Caco-2 (cell line): Measurements from ENCODE around the gene IKZF1. TPM values are rescaled to one million over a fixed set of nuclear protein-coding genes. Genes with fewer than 3 reads are reported as not detected.

Experiments used
- BruUV-seq: library from RNA; stranded (reverse); fragments of 400-500 nt; replicated peaks from 2 replicates; lab custom pipeline; 2021; lab: Mats Ljungman, UMichigan
- CTCF ChIA-PET: fragments of 300-600 bp; sonication (Branson Sonifier 250); formaldehyde crosslinking; loops from one replicate; lab custom pipeline; 2022; ENCODE audit warnings: antibody characterized with exemption; lab: Charles Lee
- POLR2A ChIA-PET: fragments of 300-600 bp; sonication (Branson Sonifier 250); formaldehyde crosslinking; loops from one replicate; lab custom pipeline; 2022; ENCODE audit warnings: antibody characterized with exemption; lab: Charles Lee
- DNase-seq, 2 experiments: peaks; one replicate each; pipeline versions ENCODE4 v3.0.0 to v3.0.0-alpha.2; 2020 to 2022
- H3K27me3 ChIP-seq: replicated peaks from 2 replicates; pipeline ENCODE4 v1.6.0; 2011; ENCODE audit warnings: low read length; ENCODE audit not compliant: control insufficient read depth, insufficient read depth
- H3K36me3 ChIP-seq: 2 replicates; pipeline ENCODE4 v1.5.1; 2011; ENCODE audit warnings: low read length; ENCODE audit not compliant: control insufficient read depth, insufficient read depth
- H3K4me1 ChIP-seq: fragments of 250-450 bp; sonication (Bioruptor Pico); 2 replicates; pipeline ENCODE4 v1.5.1; 2020; ENCODE audit warnings: mild to moderate bottlenecking
- H3K4me3 ChIP-seq: 2 replicates; pipeline ENCODE4 v1.5.1; 2011; ENCODE audit warnings: low read depth, mild to moderate bottlenecking, control low read depth, low read length
- H3K9me3 ChIP-seq: fragments of 250-450 bp; sonication (Bioruptor Pico); 2 replicates; pipeline ENCODE4 v1.5.1; 2020; ENCODE audit warnings: mild to moderate bottlenecking, moderate library complexity
- H3K27ac Mint-ChIP-seq: one replicate; pipeline ENCODE4 v1.8.0; 2022; ENCODE audit warnings: mixed read lengths; ENCODE audit not compliant: unreplicated experiment
- H3K27me3 Mint-ChIP-seq: one replicate; pipeline ENCODE4 v1.8.0; 2022; ENCODE audit warnings: mixed read lengths; ENCODE audit not compliant: insufficient read depth, unreplicated experiment
- H3K36me3 Mint-ChIP-seq: one replicate; pipeline ENCODE4 v1.8.0; 2022; ENCODE audit warnings: mild to moderate bottlenecking, mixed read lengths; ENCODE audit not compliant: insufficient read depth, unreplicated experiment
- H3K4me1 Mint-ChIP-seq: one replicate; pipeline ENCODE4 v1.8.0; 2022; ENCODE audit warnings: low read depth, mixed read lengths; ENCODE audit not compliant: unreplicated experiment
- H3K4me3 Mint-ChIP-seq: one replicate; pipeline ENCODE4 v1.8.0; 2022; ENCODE audit warnings: mild to moderate bottlenecking, moderate library complexity, mixed read lengths; ENCODE audit not compliant: unreplicated experiment
- H3K9me3 Mint-ChIP-seq: one replicate; pipeline ENCODE4 v1.8.0; 2022; ENCODE audit warnings: mixed read lengths; ENCODE audit not compliant: unreplicated experiment
- CTCF ChIP-seq, 2 experiments: fragments of 200-600 bp in 1 of 2; IDR thresholded peaks; 1 replicate in 1 of 2; 2 replicates in 1 of 2; pipeline versions ENCODE4 v1.5.1 to v1.8.0; 2011 to 2022; ENCODE audit warnings: antibody characterized with exemption in 1 of 2, control low read depth in 1 of 2, inconsistent platforms in 1 of 2, low read depth in 1 of 2, low read length in 1 of 2, mild to moderate bottlenecking in 1 of 2, moderate library complexity in 1 of 2; ENCODE audit not compliant: insufficient read depth in 1 of 2, severe bottlenecking in 1 of 2, unreplicated experiment in 1 of 2
- intact Hi-C: fragments of 100-400 bp; cut with micrococcal nuclease; formaldehyde crosslinking; loops from one replicate; pipeline ENCODE4 v1.10.0; 2022; ENCODE audit not compliant: unreplicated experiment
- total RNA-seq: library from RNA; stranded (reverse); gene quantifications from 2 replicates; pipeline ENCODE4 v1.2.3, GENCODE V29; 2022

Gene IKZF1
- total RNA-seq, 1 experiment from 2014 or later, result not detected

GRCh38 chr7:50364645-50365044 lies 60.1 kb downstream of the IKZF1 start:
- CTCF ChIA-PET, result interaction anchor here (0.5 kb wide), 1 partner anchor 395 kb away, joined by 3 read pairs; no protein-coding TSS in a partner anchor
- no peaks in the 10 kb centered on the region for H3K36me3 ChIP-seq
- BruUV-seq, result no TSS peak
- no peak overlapping the region for H3K4me3 Mint-ChIP-seq
- H3K9me3 ChIP-seq, result no peaks in the 10 kb centered on the region
- peaks cover 19% of the 10 kb centered on the region for H3K27me3 Mint-ChIP-seq
- H3K4me3 ChIP-seq, result no peak overlapping the region
- H3K27me3 ChIP-seq, result no peaks in the 10 kb centered on the region
- DNase-seq, result no peak
- intact Hi-C loops, result no loop called here
- H3K27ac Mint-ChIP-seq, result no peak overlapping the region
- peaks cover 8% of the 10 kb centered on the region for H3K9me3 Mint-ChIP-seq
- no peaks in the 10 kb centered on the region for H3K36me3 Mint-ChIP-seq
- H3K4me1 ChIP-seq, result no peaks in the 10 kb centered on the region
- H3K4me1 Mint-ChIP-seq, result no peaks in the 10 kb centered on the region
- POLR2A ChIA-PET, result no interaction called here
- TF ChIP-seq CTCF (IDR thresholded peaks at IDR 0.05; ENCODE audit: insufficient read depth in 1 of 2, low read depth in 1 of 2, low read length in 1 of 2, severe bottlenecking in 1 of 2, unreplicated experiment in 1 of 2), result no peak

- H3K27me3 Mint-ChIP-seq, result peaks cover 14% of the 10 kb centered on the region
- DNase-seq, result no peak
- H3K27me3 ChIP-seq, result no peaks in the 10 kb centered on the region
- no peak overlapping the region for H3K4me3 Mint-ChIP-seq
- H3K36me3 ChIP-seq, result no peaks in the 10 kb centered on the region
- CTCF ChIA-PET, result interaction anchor here (0.6 kb wide), 1 partner anchor 83 kb away, joined by 4 read pairs; no protein-coding TSS in a partner anchor
- TF ChIP-seq CTCF (IDR thresholded peaks at IDR 0.05; ENCODE audit: insufficient read depth in 1 of 2, low read depth in 1 of 2, low read length in 1 of 2, severe bottlenecking in 1 of 2, unreplicated experiment in 1 of 2), result no peak
- H3K4me1 ChIP-seq, result no peaks in the 10 kb centered on the region
- H3K9me3 ChIP-seq, result no peaks in the 10 kb centered on the region
- intact Hi-C loops, result no loop called here
- no peak overlapping the region for H3K27ac Mint-ChIP-seq
- H3K4me3 ChIP-seq, result no peak overlapping the region
- POLR2A ChIA-PET, result no interaction called here
- BruUV-seq, result no TSS peak
- H3K36me3 Mint-ChIP-seq, result no peaks in the 10 kb centered on the region
- peaks cover 12% of the 10 kb centered on the region for H3K9me3 Mint-ChIP-seq
- H3K4me1 Mint-ChIP-seq, result no peaks in the 10 kb centered on the region
Measured at GRCh38 chr7:50366311-50366710, 61.8 kb downstream of the IKZF1 start.

GRCh38 chr7:50367100-50367499 lies 62.6 kb downstream of the IKZF1 start:
- Histone ChIP-seq H3K4me3 (no peak overlapping the region), H3K4me1 (no peaks in the 10 kb centered on the region), H3K27me3 (no peaks in the 10 kb centered on the region), H3K9me3 (no peaks in the 10 kb centered on the region), H3K36me3 (no peaks in the 10 kb centered on the region)
- BruUV-seq, result no TSS peak
- intact Hi-C loops, result no loop called here
- Mint-ChIP-seq H3K4me3 (no peak overlapping the region), H3K4me1 (no peaks in the 10 kb centered on the region), H3K36me3 (no peaks in the 10 kb centered on the region), H3K27me3 (peaks cover 14% of the 10 kb centered on the region), H3K9me3 (peaks cover 12% of the 10 kb centered on the region), H3K27ac (no peak overlapping the region)
- no peak for TF ChIP-seq CTCF (IDR thresholded peaks at IDR 0.05; ENCODE audit: insufficient read depth in 1 of 2, low read depth in 1 of 2, low read length in 1 of 2, severe bottlenecking in 1 of 2, unreplicated experiment in 1 of 2)
- DNase-seq, result no peak
- CTCF ChIA-PET, result no interaction called here
- POLR2A ChIA-PET, result no interaction called here
